Mucosa of stomach (tissue), 1 donor: Measurements from ENCODE around the gene HCFC1R1.

Experiments
- H3K27me3 ChIP-seq: one replicate; pipeline ENCODE4 v1.7.0; 2013; ENCODE audit warnings: mild to moderate bottlenecking, low read length; ENCODE audit not compliant: control insufficient read depth, insufficient read depth
- H3K36me3 ChIP-seq: one replicate; pipeline ENCODE4 v1.7.0; 2013; ENCODE audit warnings: low read length; ENCODE audit not compliant: control insufficient read depth, insufficient read depth
- H3K4me1 ChIP-seq: one replicate; pipeline ENCODE4 v1.7.0; 2013; ENCODE audit warnings: mild to moderate bottlenecking, low read length; ENCODE audit not compliant: control insufficient read depth, insufficient read depth
- H3K4me3 ChIP-seq: one replicate; pipeline ENCODE4 v1.7.0; 2013; ENCODE audit warnings: low read length
- H3K9ac ChIP-seq: one replicate; pipeline ENCODE4 v1.7.0; 2013; ENCODE audit warnings: mild to moderate bottlenecking, low read length, moderate library complexity
- H3K9me3 ChIP-seq: one replicate; pipeline ENCODE4 v1.7.0; 2013; ENCODE audit warnings: mild to moderate bottlenecking, low read length, moderate library complexity; ENCODE audit not compliant: control insufficient read depth
- donor health status: Pancreatic carcinoma.

HCFC1R1 gene

GRCh38 chr16:3027983-3028715, 4.4 kb upstream of the HCFC1R1 start:
- no peak overlapping the region for H3K4me3 ChIP-seq
- no peak overlapping the region for H3K9ac ChIP-seq
- peaks cover 20% of the 10 kb centered on the region for H3K4me1 ChIP-seq
- no peaks in the 10 kb centered on the region for H3K9me3 ChIP-seq
- no peaks in the 10 kb centered on the region for H3K36me3 ChIP-seq
- H3K27me3 ChIP-seq, result peaks cover 16% of the 10 kb centered on the region

DNA sequence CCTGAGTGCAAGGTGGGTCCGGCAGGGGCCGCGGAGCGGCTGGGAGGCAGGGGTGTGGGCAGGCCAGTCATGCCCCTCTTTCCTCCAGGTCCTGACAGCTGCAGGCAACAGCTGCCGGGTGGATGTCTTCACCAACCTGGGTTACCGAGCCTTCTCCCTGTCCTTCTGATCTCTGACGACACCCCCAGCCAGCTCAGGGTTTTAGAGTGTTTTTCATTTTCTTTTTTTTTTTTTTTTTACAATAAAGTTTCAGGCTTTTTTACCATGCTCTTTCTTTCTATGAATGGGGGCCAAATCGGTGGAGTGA, 3.7 kb upstream of the HCFC1R1 start:
- H3K36me3 ChIP-seq, result no peaks in the 10 kb centered on the region
- H3K9ac ChIP-seq, result no peak overlapping the region
- peaks cover 27% of the 10 kb centered on the region for H3K4me1 ChIP-seq
- H3K4me3 ChIP-seq, result no peak overlapping the region
- H3K27me3 ChIP-seq, result peaks cover 16% of the 10 kb centered on the region
- no peaks in the 10 kb centered on the region for H3K9me3 ChIP-seq

DNA sequence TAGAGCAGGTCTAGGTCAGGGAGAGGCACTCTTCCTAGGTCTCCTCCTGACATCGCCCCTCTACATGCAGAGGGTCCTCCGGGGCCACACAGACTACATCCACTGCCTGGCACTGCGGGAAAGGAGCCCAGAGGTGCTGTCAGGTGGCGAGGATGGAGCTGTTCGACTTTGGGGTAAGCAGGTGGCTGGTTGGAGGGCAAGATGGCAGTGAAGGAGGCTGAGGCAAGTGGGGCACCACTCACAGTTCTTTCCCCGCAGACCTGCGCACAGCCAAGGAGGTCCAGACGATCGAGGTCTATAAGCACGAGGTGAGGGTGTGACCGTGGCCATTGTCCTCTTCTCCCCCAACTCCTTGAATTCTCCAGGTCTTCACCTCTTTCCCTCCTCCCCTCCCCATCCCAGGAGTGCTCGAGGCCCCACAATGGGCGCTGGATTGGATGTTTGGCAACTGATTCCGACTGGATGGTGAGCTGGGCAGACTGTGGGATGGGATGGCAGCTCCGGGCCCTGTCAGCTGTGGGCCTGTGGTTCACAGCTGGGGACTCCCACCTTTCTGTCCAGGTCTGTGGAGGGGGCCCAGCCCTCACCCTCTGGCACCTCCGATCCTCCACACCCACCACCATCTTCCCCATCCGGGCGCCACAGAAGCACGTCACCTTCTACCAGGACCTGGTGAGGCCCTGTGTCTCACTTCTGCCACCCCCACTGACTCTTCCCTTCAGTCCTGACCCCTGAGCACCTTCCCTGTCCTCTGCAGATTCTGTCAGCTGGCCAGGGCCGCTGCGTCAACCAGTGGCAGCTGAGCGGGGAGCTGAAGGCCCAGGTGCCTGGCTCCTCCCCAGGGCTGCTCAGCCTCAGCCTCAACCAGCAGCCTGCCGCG, 3.1 kb upstream of the HCFC1R1 start:
- Histone ChIP-seq H3K4me1 (peaks cover 33% of the 10 kb centered on the region), H3K36me3 (no peaks in the 10 kb centered on the region), H3K4me3 (no peak overlapping the region), H3K27me3 (peaks cover 16% of the 10 kb centered on the region), H3K9ac (no peak overlapping the region), H3K9me3 (no peaks in the 10 kb centered on the region)

GRCh38 chr16:3026003-3026378, 2.2 kb upstream of the HCFC1R1 start:
- H3K4me3 ChIP-seq, result no peak overlapping the region
- peaks cover 33% of the 10 kb centered on the region for H3K4me1 ChIP-seq
- no peaks in the 10 kb centered on the region for H3K9me3 ChIP-seq
- H3K9ac ChIP-seq, result no peak overlapping the region
- H3K36me3 ChIP-seq, result no peaks in the 10 kb centered on the region
- peaks cover 16% of the 10 kb centered on the region for H3K27me3 ChIP-seq

DNA sequence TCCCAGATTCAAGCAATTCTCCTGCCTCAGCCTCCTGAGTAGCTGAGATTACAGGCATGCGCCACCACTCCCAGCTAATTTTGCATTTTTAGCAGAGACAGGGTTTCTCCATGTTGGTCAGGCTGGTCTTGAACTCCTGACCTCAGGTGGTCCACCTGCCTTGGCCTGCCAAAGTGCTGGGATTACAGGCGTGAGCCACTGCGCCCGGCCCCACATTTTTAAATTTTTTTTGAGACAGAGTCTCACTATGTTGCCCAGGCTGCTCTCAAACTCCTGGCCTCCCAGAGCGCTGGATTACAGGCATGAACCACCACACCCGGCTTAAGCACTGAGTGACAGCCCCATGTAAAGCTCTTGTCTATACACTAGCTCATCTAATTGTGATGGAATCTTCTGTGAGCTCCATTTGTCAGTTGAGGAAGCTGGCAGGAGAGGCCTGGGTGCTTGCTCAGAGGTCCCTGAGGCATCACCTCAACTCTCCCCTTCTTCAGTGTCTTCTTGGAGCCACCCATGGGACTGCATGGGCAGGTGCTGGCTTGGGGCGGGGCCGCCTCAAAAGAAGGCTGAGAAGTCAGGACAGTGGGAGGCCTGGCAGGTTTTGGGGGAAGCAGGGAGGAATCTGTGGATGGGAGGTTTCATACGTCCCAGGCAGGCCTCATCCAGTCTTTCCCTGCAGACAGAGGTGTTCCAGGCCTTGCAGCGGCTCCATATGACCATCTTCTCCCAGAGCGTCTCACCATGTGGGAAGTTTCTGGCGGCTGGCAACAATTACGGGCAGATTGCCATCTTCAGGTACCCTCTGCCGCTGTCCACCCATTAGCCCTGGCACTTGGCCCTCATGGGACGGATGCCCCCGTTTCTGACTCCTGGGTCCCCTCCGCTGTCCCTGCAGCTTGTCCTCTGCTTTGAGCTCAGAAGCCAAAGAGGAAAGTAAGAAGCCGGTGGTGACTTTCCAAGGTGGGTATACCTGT, 1.6 kb upstream of the HCFC1R1 start:
- Histone ChIP-seq H3K4me1 (peaks cover 32% of the 10 kb centered on the region), H3K9me3 (no peaks in the 10 kb centered on the region), H3K36me3 (no peaks in the 10 kb centered on the region), H3K4me3 (no peak overlapping the region), H3K27me3 (peaks cover 11% of the 10 kb centered on the region), H3K9ac (no peak overlapping the region)

GRCh38 chr16:3023415-3023668, 400 bp downstream of the HCFC1R1 start:
- Histone ChIP-seq H3K4me1 (peaks cover 32% of the 10 kb centered on the region), H3K9ac (peak overlapping the region; percentile 74), H3K27me3 (no peaks in the 10 kb centered on the region)

DNA sequence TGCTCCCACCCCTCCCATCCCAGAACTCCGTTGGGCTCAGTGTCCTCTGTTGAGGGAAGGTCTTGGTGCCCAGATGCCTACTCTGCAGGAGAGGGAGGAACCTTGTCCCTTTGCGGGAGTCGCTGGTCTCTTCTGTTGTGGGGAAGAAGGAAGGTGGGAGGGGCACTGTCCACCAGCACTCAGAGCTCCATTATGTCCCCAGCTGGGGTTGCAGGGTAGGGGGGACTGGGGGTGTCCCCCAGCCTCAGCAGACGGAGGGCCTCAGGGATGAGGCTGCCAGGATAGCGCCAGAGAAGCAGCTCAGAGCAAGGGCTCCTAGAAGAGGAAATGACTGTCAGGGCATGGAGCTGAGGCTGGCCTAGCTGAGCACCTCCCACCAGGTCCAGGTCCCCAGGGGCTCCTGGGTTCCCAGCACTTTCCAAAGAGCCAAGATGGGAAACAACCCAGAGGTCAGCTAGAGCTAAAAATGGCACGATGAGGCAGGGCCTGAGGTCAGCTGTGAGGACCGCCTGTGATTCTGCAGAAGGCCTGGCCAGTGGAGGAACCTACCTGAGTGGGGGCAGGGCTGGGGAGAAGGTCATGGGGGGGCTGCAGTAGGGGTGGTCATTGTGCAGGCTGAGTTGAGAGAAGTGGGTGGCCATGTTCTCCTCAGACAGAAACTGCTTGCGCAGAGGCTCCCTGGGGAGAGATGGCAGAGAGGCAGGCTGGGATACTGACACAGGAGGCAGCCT, 893 bp downstream of the HCFC1R1 start:
- peak overlapping the region; percentile 79 for H3K9ac ChIP-seq
- no peaks in the 10 kb centered on the region for H3K9me3 ChIP-seq
- H3K4me1 ChIP-seq, result peaks cover 28% of the 10 kb centered on the region
- H3K4me3 ChIP-seq, result peak overlapping the region; percentile 82
- peaks cover 1% of the 10 kb centered on the region for H3K27me3 ChIP-seq
- no peaks in the 10 kb centered on the region for H3K36me3 ChIP-seq

More at GRCh38 chr16:3023415-3023668, 400 bp downstream of the HCFC1R1 start:
- H3K9me3 ChIP-seq, result no peaks in the 10 kb centered on the region
- no peaks in the 10 kb centered on the region for H3K36me3 ChIP-seq
- H3K4me3 ChIP-seq, result peak overlapping the region; percentile 82

DNA sequence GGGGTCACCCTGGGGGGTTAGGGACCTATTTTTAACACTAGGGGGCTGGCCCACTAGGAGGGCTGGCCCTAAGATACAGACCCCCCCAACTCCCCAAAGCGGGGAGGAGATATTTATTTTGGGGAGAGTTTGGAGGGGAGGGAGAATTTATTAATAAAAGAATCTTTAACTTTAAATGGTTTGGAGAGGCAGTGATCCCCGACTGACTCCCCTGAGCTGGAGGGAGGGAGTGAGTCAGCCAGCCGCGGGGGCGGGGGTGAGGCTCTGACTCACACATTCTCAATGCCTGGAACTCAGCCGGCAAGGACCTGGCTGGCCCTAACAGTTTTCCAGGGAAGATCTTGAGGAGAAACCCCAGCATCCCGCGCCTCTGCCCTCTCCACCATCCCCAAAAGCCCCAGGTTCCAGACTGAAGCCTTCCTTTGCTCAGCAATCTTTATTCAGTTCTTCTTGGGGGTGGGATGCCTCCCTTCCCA, 1.5 kb downstream of the HCFC1R1 start:
- no peaks in the 10 kb centered on the region for H3K36me3 ChIP-seq
- peaks cover 25% of the 10 kb centered on the region for H3K4me1 ChIP-seq
- peak overlapping the region; percentile 79 for H3K9ac ChIP-seq
- H3K27me3 ChIP-seq, result peaks cover 6% of the 10 kb centered on the region
- H3K4me3 ChIP-seq, result peak overlapping the region; percentile 82
- H3K9me3 ChIP-seq, result no peaks in the 10 kb centered on the region

GRCh38 chr16:3021449-3022207, 2.1 kb downstream of the HCFC1R1 start:
- Histone ChIP-seq H3K27me3 (peaks cover 9% of the 10 kb centered on the region), H3K9me3 (no peaks in the 10 kb centered on the region), H3K4me1 (peaks cover 25% of the 10 kb centered on the region), H3K36me3 (no peaks in the 10 kb centered on the region), H3K4me3 (peak overlapping the region; percentile 78), H3K9ac (peak overlapping the region; percentile 79)

DNA sequence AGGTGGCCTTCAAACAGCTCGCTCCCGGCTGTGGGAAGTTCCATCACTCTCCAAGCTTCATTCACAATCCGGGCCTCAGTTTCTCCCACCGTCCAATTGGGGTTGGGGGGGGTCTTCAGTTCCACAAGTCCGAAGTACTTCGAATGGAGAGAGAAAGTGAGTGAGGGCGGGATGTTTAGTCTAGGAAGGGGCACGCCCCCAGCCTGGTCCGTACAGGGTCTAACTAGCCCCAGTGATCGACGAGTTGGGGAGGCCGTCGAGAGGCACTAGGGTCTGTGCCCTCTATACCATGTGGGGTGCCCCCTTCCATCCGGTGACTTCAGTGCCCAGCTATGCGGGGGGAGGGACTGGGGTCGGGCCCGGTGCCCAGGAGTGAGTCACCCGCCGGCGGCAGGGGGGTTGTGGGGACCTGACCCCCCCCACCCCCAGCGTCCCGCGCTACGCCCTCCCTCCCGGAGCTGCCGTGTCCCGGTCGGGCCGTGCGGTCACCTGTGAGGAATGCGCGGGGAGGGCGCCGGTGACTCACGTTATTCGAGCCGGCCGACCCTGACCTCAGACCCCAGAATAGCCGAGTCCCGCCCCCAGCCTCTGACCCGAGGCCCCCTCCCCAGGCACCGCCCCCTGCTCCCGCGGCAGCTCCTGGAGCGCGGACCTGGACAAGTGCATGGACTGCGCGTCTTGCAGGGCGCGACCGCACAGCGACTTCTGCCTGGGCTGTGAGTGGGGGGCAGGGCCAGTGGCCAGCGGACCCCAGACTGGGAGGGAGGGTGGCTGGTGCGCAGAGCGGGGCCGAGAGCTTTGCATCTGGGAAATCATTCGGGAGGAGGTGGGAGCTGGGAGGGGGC, 2.9 kb downstream of the HCFC1R1 start:
- Histone ChIP-seq H3K4me3 (peak overlapping the region; percentile 78), H3K27me3 (peaks cover 9% of the 10 kb centered on the region), H3K9ac (peak overlapping the region; percentile 79), H3K36me3 (no peaks in the 10 kb centered on the region), H3K9me3 (no peaks in the 10 kb centered on the region), H3K4me1 (peaks cover 25% of the 10 kb centered on the region)
